ENCODE data around the gene VPS8. TPM values are rescaled to one million over a fixed set of nuclear protein-coding genes. Genes with fewer than 3 reads are reported as not detected.

The VPS8 gene
- total and polyA plus RNA-seq, 7 donors, result 11.4 to 52.6 (median 30.8) TPM

- 88 to 90% (median 88%) methylated on average over 12 of the region's 12 CpGs for WGBS, 3 donors
- H3K27ac ChIP-seq, result no peak overlapping the region
Measured at GRCh38 chr3:184770541-184770940, 41.4 kb upstream of the VPS8 start.

GRCh38 chr3:184771301-184772127, 40.5 kb upstream of the VPS8 start:
- WGBS, 3 donors, result 58 to 69% (median 61%) methylated on average over 20 of the region's 20 CpGs

More at GRCh38 chr3:184770541-184770940, 41.4 kb upstream of the VPS8 start:
- Histone ChIP-seq H3K4me1 (no peaks in the 10 kb centered on the region), H3K9me3 (no peaks in the 10 kb centered on the region), H3K36me3 (ENCODE audit: insufficient read depth in 1 of 2, low read depth in 1 of 2) (no peaks in the 10 kb centered on the region), H3K27me3 (ENCODE audit: insufficient read depth in 3 of 3, low read length in 2 of 3) (no peaks in the 10 kb centered on the region), H3K4me3 (no peak overlapping the region)
- TF ChIP-seq CTCF (IDR thresholded peaks at IDR 0.05), result no peak
- ATAC-seq (no peak), DNase-seq (peak in 1 of 2 donors; percentile 36)
- intact Hi-C loops (cut with DNase I), result loop anchor here in 1 of 2 donors (10.0 kb wide), 1 partner anchor 396 kb away; the partner anchor contains the start of gene THPO

GRCh38 chr3:184772667-184773272, 39.2 kb upstream of the VPS8 start:
- H3K36me3 ChIP-seq (ENCODE audit: insufficient read depth in 1 of 2, low read depth in 1 of 2), result no peaks in the 10 kb centered on the region
- H3K4me3 ChIP-seq, result no peak overlapping the region
- DNase-seq (peak in 1 of 2 donors; percentile 26), ATAC-seq (no peak)
- no peak for TF ChIP-seq CTCF (IDR thresholded peaks at IDR 0.05)
- H3K27ac ChIP-seq, result no peak overlapping the region
- H3K27me3 ChIP-seq (ENCODE audit: insufficient read depth in 3 of 3, low read length in 2 of 3), result no peaks in the 10 kb centered on the region
- intact Hi-C loops (cut with DNase I), result loop anchor here in 1 of 2 donors (10.0 kb wide), 1 partner anchor 398 kb away; the partner anchor contains the start of gene THPO
- 85 to 92% (median 89%) methylated on average over 8 of the region's 8 CpGs for WGBS, 3 donors
- no peaks in the 10 kb centered on the region for H3K4me1 ChIP-seq
- H3K9me3 ChIP-seq, result no peaks in the 10 kb centered on the region

More at GRCh38 chr3:184771301-184772127, 40.5 kb upstream of the VPS8 start:
- no peak overlapping the region for H3K27ac ChIP-seq
- intact Hi-C loops (cut with DNase I), result loop anchor here in 1 of 2 donors (10.0 kb wide), 1 partner anchor 397 kb away; the partner anchor contains the start of gene THPO
- DNase-seq (no peak), ATAC-seq (no peak)
- no peaks in the 10 kb centered on the region for H3K27me3 ChIP-seq (ENCODE audit: insufficient read depth in 3 of 3, low read length in 2 of 3)
- no peaks in the 10 kb centered on the region for H3K36me3 ChIP-seq (ENCODE audit: insufficient read depth in 1 of 2, low read depth in 1 of 2)
- H3K4me3 ChIP-seq, result no peak overlapping the region
- H3K9me3 ChIP-seq, result no peaks in the 10 kb centered on the region
- no peaks in the 10 kb centered on the region for H3K4me1 ChIP-seq
- TF ChIP-seq CTCF (IDR thresholded peaks at IDR 0.05), result no peak

- WGBS, 3 donors, result 63 to 70% (median 66%) methylated on average over 43 of the region's 43 CpGs
- Histone ChIP-seq H3K4me3 (no peak overlapping the region), H3K27ac (no peak overlapping the region), H3K36me3 (ENCODE audit: insufficient read depth in 1 of 2, low read depth in 1 of 2) (no peaks in the 10 kb centered on the region), H3K27me3 (ENCODE audit: insufficient read depth in 3 of 3, low read length in 2 of 3) (peaks cover 0 to 4% (median 0%) of the 10 kb centered on the region in 3 donors), H3K4me1 (no peaks in the 10 kb centered on the region), H3K9me3 (no peaks in the 10 kb centered on the region)
- ATAC-seq, result peak in 1 of 4 donors; percentile 9
- intact Hi-C loops (cut with DNase I), result loop anchor here in 1 of 2 donors (10.0 kb wide), 1 partner anchor 399 kb away; the partner anchor contains the start of gene THPO
- TF ChIP-seq CTCF (IDR thresholded peaks at IDR 0.05), result no peak
- DNase-seq, result peak; percentile 40 to 69
Measured at GRCh38 chr3:184773283-184774186, 38.4 kb upstream of the VPS8 start.
